HL-60 (cell line): ENCODE data around the gene METTL14.

Experiments used
- CTCF ChIP-seq: IDR thresholded peaks from one replicate; pipeline ENCODE4 v1.5.1; 2011; ENCODE audit warnings: low read length, control low read depth, inconsistent platforms; ENCODE audit not compliant: insufficient read depth
- POLR2AphosphoS5 ChIP-seq: IDR thresholded peaks from 2 replicates; pipeline ENCODE4 v1.6.1; 2012; ENCODE audit warnings: low read depth
- REST ChIP-seq: IDR thresholded peaks from 2 replicates; pipeline ENCODE4 v1.6.1; 2012; ENCODE audit warnings: low read depth; ENCODE audit not compliant: insufficient replicate concordance
- SPI1 ChIP-seq: IDR thresholded peaks from 2 replicates; pipeline ENCODE4 v1.6.1; 2012; ENCODE audit warnings: low read depth, mild to moderate bottlenecking, borderline replicate concordance

- TF ChIP-seq CTCF (no peak), SPI1 (no peak), REST (no peak), POLR2AphosphoS5 (no peak)
Measured at GRCh38 chr4:118761397-118762016, 76.3 kb downstream of the METTL14 start.
